ENCODE measurements around the gene CAPZA2.

- no peak for TF ChIP-seq CTCF (IDR thresholded peaks at IDR 0.05)
- no peak for TF ChIP-seq POLR2A (IDR thresholded peaks at IDR 0.05)
Observed at GRCh38 chr7:116934580-116934979, 72.2 kb downstream of the CAPZA2 start.
